A549 (cell line): ENCODE data around the gene POU2F3.

Experiments used
- CEBPB ChIP-seq, 2 experiments: fragments of >200 bp in 1 of 2; sonication (Bioruptor Twin) in 1 of 2; formaldehyde crosslinking in 1 of 2; IDR thresholded peaks; 2 replicates each; pipeline ENCODE4 v1.6.1; 2012 to 2016
- EP300 ChIP-seq, 2 experiments: fragments of >200 bp; sonication (Bioruptor Twin); formaldehyde crosslinking; IDR thresholded peaks; 2 replicates in 1 of 2; 3 replicates in 1 of 2; pipeline ENCODE4 v1.6.1; 2016 to 2017
- HDAC2 ChIP-seq: fragments of 200-600 bp; sonication (generic); IDR thresholded peaks from 2 replicates; pipeline ENCODE4 v1.6.1; 2016
- HOXA7 ChIP-seq: fragments of 250-450 bp; sonication (Bioruptor Pico); IDR thresholded peaks from 2 replicates; pipeline ENCODE4 v1.5.0; 2020; ENCODE audit warnings: mild to moderate bottlenecking, moderate library complexity
- JUN ChIP-seq, 2 experiments: fragments of >200 bp; sonication (Bioruptor Twin); formaldehyde crosslinking; IDR thresholded peaks; 2 replicates in 1 of 2; 3 replicates in 1 of 2; pipeline ENCODE4 v1.6.1; 2016 to 2017
- NR3C1 ChIP-seq: fragments of >200 bp; sonication (Bioruptor Twin); formaldehyde crosslinking; IDR thresholded peaks from 3 replicates; pipeline ENCODE4 v1.6.1; 2017
- POLR2A ChIP-seq: IDR thresholded peaks from 2 replicates; pipeline ENCODE4 v1.6.1; 2012; ENCODE audit warnings: mild to moderate bottlenecking, low read length
- RAD21 ChIP-seq, 2 experiments: fragments of >200 bp in 1 of 2; sonication (Bioruptor Twin) in 1 of 2; formaldehyde crosslinking in 1 of 2; IDR thresholded peaks in 1 of 2; conservative IDR thresholded peaks in 1 of 2; 2 replicates in 1 of 2; 3 replicates in 1 of 2; pipeline ENCODE4 v1.6.1; 2012 to 2018; ENCODE audit warnings: inconsistent platforms in 1 of 2
- RNF2 ChIP-seq: fragments of 200-600 bp; sonication (generic); IDR thresholded peaks from 2 replicates; pipeline ENCODE4 v1.6.1; 2016; ENCODE audit warnings: low read depth, mild to moderate bottlenecking, antibody characterized with exemption, moderate library complexity, borderline replicate concordance
- SMC3 ChIP-seq: fragments of >200 bp; sonication (Bioruptor Twin); formaldehyde crosslinking; IDR thresholded peaks from 3 replicates; pipeline ENCODE4 v1.6.1; 2018; ENCODE audit warnings: inconsistent platforms
- TF ChIP-seq, protein P1 (sequence below): IDR thresholded peaks from 2 replicates; pipeline ENCODE4 v1.6.1; 2012
- TF ChIP-seq, protein P2 (sequence below): fragments of >200 bp; sonication (Bioruptor Twin); formaldehyde crosslinking; IDR thresholded peaks from 3 replicates; pipeline ENCODE4 v1.5.1; 2016
- TF ChIP-seq, protein P3 (sequence below): IDR thresholded peaks from 2 replicates; pipeline ENCODE4 v1.6.1; 2012
- TF ChIP-seq, protein P4 (sequence below): fragments of >200 bp; sonication (Bioruptor Twin); formaldehyde crosslinking; IDR thresholded peaks from 3 replicates; pipeline ENCODE4 v1.6.1; 2016

DNA sequence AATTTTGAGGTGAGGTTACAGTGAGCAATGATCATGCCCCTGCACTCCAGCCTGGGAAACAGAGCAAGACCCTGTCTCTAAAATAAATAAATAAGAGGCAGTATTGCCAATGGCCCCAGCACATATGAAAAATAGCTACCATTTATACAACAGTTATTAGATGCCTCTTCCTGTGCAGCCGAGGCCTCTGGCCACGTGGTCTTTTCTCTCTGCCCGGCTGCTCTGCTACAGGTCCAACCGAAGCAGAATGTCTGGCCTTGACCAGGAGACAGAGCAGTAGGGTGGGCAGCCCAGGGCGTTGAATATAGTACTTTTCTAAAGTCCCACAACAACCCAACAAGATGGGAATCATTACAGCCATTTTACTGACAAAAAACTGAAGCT lies 41.5 kb upstream of the POU2F3 start:
- TF ChIP-seq HOXA7 (no peak), POLR2A (no peak), JUN (IDR thresholded peaks at IDR 0.05) (no peak), EP300 (IDR thresholded peaks at IDR 0.05) (no peak), CEBPB (IDR thresholded peaks at IDR 0.05) (no peak), RAD21 (conservative IDR thresholded peaks at IDR 0.05 in 1 of 2, IDR thresholded peaks at IDR 0.05 in 1 of 2) (no peak), SMC3 (no peak), RNF2 (no peak), NR3C1 (no peak), HDAC2 (no peak)
- TF ChIP-seq, protein P1, sequence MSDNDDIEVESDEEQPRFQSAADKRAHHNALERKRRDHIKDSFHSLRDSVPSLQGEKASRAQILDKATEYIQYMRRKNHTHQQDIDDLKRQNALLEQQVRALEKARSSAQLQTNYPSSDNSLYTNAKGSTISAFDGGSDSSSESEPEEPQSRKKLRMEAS = no peak
- TF ChIP-seq, protein P2, sequence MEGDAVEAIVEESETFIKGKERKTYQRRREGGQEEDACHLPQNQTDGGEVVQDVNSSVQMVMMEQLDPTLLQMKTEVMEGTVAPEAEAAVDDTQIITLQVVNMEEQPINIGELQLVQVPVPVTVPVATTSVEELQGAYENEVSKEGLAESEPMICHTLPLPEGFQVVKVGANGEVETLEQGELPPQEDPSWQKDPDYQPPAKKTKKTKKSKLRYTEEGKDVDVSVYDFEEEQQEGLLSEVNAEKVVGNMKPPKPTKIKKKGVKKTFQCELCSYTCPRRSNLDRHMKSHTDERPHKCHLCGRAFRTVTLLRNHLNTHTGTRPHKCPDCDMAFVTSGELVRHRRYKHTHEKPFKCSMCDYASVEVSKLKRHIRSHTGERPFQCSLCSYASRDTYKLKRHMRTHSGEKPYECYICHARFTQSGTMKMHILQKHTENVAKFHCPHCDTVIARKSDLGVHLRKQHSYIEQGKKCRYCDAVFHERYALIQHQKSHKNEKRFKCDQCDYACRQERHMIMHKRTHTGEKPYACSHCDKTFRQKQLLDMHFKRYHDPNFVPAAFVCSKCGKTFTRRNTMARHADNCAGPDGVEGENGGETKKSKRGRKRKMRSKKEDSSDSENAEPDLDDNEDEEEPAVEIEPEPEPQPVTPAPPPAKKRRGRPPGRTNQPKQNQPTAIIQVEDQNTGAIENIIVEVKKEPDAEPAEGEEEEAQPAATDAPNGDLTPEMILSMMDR = no peak
- TF ChIP-seq, protein P3, sequence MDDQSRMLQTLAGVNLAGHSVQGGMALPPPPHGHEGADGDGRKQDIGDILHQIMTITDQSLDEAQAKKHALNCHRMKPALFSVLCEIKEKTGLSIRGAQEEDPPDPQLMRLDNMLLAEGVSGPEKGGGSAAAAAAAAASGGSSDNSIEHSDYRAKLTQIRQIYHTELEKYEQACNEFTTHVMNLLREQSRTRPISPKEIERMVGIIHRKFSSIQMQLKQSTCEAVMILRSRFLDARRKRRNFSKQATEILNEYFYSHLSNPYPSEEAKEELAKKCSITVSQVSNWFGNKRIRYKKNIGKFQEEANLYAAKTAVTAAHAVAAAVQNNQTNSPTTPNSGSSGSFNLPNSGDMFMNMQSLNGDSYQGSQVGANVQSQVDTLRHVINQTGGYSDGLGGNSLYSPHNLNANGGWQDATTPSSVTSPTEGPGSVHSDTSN = no peak
- TF ChIP-seq, protein P4, sequence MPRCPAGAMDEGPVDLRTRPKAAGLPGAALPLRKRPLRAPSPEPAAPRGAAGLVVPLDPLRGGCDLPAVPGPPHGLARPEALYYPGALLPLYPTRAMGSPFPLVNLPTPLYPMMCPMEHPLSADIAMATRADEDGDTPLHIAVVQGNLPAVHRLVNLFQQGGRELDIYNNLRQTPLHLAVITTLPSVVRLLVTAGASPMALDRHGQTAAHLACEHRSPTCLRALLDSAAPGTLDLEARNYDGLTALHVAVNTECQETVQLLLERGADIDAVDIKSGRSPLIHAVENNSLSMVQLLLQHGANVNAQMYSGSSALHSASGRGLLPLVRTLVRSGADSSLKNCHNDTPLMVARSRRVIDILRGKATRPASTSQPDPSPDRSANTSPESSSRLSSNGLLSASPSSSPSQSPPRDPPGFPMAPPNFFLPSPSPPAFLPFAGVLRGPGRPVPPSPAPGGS = no peak
